ENCODE data around the gene TAGLN. TPM values are rescaled to one million over a fixed set of nuclear protein-coding genes. Genes with fewer than 3 reads are reported as not detected.

TAGLN gene
- total and polyA plus RNA-seq, 9 of the 15 experiments (the other 6 are each of a cell fraction or from before 2014, with no cell fraction given) = 0.21 to 4.9 (median 1.1) TPM

DNA sequence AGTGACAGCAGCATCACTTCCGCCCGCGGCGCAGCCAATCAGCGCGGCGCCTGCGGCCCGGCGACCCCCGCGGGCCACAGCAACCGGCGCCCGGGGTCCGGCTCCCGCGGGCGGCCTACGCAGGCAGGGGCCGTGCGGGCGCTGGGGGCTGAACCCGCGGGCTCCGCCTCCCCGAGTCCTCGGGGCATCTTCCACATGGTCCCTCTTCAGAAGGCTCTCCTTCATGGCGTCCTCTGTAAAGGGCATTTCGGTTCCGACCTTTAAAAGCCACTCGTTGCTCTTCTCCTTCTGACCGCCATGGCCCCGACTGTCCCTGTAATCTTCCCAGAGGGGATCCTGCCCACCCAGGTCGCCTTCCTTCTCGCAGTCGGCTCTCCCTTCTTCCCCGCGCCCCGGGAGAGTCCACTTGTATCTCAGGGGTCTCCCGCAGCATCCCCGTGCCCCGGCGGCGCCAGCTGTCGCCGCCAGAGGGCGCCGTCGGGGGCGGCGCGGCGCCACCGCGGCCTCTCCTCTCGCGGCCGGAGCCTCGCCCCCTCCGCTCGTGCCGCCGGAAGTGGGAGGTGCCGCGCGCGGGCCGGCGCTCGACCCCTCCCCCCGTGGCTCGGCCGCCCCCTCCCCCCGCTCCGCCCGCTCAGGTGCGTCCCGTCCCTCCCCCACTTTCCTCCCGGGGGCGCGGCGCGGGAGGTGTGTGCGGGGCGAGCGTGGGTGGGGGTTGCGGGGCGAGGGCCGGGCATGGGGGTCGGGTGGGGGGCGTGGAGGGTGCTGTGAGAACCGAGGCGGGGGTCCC lies 33.1 kb downstream of the TAGLN start, which contains the start of gene RNF214 (continued):
- TF ChIP-seq, protein P1, sequence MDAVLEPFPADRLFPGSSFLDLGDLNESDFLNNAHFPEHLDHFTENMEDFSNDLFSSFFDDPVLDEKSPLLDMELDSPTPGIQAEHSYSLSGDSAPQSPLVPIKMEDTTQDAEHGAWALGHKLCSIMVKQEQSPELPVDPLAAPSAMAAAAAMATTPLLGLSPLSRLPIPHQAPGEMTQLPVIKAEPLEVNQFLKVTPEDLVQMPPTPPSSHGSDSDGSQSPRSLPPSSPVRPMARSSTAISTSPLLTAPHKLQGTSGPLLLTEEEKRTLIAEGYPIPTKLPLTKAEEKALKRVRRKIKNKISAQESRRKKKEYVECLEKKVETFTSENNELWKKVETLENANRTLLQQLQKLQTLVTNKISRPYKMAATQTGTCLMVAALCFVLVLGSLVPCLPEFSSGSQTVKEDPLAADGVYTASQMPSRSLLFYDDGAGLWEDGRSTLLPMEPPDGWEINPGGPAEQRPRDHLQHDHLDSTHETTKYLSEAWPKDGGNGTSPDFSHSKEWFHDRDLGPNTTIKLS (IDR thresholded peaks at IDR 0.05; ENCODE audit: borderline replicate concordance, low read depth) = peak; percentile 30; the same call in 1 of the 2 replicates
- no peak for TF ChIP-seq ZNF347 (CRISPR knock-in tag; IDR thresholded peaks at IDR 0.05; ENCODE audit: low read depth)
- TF ChIP-seq SMARCA4 (IDR thresholded peaks at IDR 0.05) = no peak
- TF ChIP-seq ATF1 (CRISPR knock-in tag; IDR thresholded peaks at IDR 0.05) = no peak
- peak; percentile 63; the same call in 1 of the 2 replicates for TF ChIP-seq ATF1 (tag; IDR thresholded peaks at IDR 0.05)
- no peak for TF ChIP-seq TAF15 (IDR thresholded peaks at IDR 0.05; ENCODE audit: low read depth, low read length)
- no peak for TF ChIP-seq PRPF4 (IDR thresholded peaks at IDR 0.05; ENCODE audit: insufficient read depth, low read depth, low read length, poor library complexity, severe bottlenecking)
- TF ChIP-seq CHD1 (IDR thresholded peaks at IDR 0.05; ENCODE audit: low read length) = no peak
- no peak for TF ChIP-seq CC2D1A (IDR thresholded peaks at IDR 0.05)
- no peak; the same call in 1 of the 2 replicates for TF ChIP-seq CBX1 (IDR thresholded peaks at IDR 0.05; ENCODE audit: low read depth)
- TF ChIP-seq PTBP1 (IDR thresholded peaks at IDR 0.05; ENCODE audit: low read depth, low read length) = no peak
- TF ChIP-seq STAT5A (IDR thresholded peaks at IDR 0.05; ENCODE audit: borderline replicate concordance, low read length) = no peak
- TF ChIP-seq GTF2F1 (IDR thresholded peaks at IDR 0.05; ENCODE audit: low read depth, low read length) = no peak
- TF ChIP-seq, protein P2, sequence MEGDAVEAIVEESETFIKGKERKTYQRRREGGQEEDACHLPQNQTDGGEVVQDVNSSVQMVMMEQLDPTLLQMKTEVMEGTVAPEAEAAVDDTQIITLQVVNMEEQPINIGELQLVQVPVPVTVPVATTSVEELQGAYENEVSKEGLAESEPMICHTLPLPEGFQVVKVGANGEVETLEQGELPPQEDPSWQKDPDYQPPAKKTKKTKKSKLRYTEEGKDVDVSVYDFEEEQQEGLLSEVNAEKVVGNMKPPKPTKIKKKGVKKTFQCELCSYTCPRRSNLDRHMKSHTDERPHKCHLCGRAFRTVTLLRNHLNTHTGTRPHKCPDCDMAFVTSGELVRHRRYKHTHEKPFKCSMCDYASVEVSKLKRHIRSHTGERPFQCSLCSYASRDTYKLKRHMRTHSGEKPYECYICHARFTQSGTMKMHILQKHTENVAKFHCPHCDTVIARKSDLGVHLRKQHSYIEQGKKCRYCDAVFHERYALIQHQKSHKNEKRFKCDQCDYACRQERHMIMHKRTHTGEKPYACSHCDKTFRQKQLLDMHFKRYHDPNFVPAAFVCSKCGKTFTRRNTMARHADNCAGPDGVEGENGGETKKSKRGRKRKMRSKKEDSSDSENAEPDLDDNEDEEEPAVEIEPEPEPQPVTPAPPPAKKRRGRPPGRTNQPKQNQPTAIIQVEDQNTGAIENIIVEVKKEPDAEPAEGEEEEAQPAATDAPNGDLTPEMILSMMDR (IDR thresholded peaks at IDR 0.05 in 2 of 3, conservative IDR thresholded peaks at IDR 0.05 in 1 of 3; ENCODE audit: insufficient read depth in 2 of 3, low read depth in 1 of 3, low read length in 3 of 3) = peak; percentile 81 to 83 (median 82)
- no peak for TF ChIP-seq MAFK (IDR thresholded peaks at IDR 0.05; ENCODE audit: low read length)
- no peak for TF ChIP-seq ZKSCAN1 (IDR thresholded peaks at IDR 0.05; ENCODE audit: low read depth, low read length)
- no peak for TF ChIP-seq MCM2 (IDR thresholded peaks at IDR 0.05; ENCODE audit: low read depth)
- no peak for TF ChIP-seq SMARCA5 (IDR thresholded peaks at IDR 0.05)
- TF ChIP-seq MEF2A (IDR thresholded peaks at IDR 0.05; ENCODE audit: control insufficient read depth, low read depth, low read length) = no peak
- TF ChIP-seq TBL1XR1 (IDR thresholded peaks at IDR 0.05; ENCODE audit: low read length in 2 of 2) = no peak; a peak in 2 of 4 replicates
- TF ChIP-seq ZNF431 (CRISPR knock-in tag; IDR thresholded peaks at IDR 0.05) = no peak
- TF ChIP-seq FOXJ3 (CRISPR knock-in tag; IDR thresholded peaks at IDR 0.05) = no peak
- no peak for TF ChIP-seq ZNF354B (CRISPR knock-in tag; IDR thresholded peaks at IDR 0.05)
- peak in 2 of 3 experiments; percentile 76 to 79 for TF ChIP-seq YY1 (IDR thresholded peaks at IDR 0.05; ENCODE audit: borderline replicate concordance in 1 of 3, control insufficient read depth in 1 of 3, extremely low read depth in 1 of 3, insufficient read depth in 3 of 3, insufficient read length in 1 of 3, insufficient replicate concordance in 2 of 3, low read depth in 1 of 3, low read length in 2 of 3)
- TF ChIP-seq CBFA2T3 (IDR thresholded peaks at IDR 0.05) = no peak
- TF ChIP-seq CREB1 (IDR thresholded peaks at IDR 0.05) = 0 out of 2 replicates have a peak, but pooled peaks have one; percentile 13
- TF ChIP-seq CREB1 (CRISPR knock-in tag; IDR thresholded peaks at IDR 0.05) = no peak
- TF ChIP-seq SIX5 (IDR thresholded peaks at IDR 0.05; ENCODE audit: borderline replicate concordance in 1 of 2, insufficient read depth in 1 of 2, low read depth in 1 of 2, low read length in 2 of 2) = 0 out of 4 replicates have a peak, but pooled peaks of 1 of the 2 experiments have one; percentile 8

All from K562 (cell line).